Hepatocyte (in vitro differentiated cells): ENCODE measurements around the gene PNCK. TPM values are rescaled to one million over a fixed set of nuclear protein-coding genes. Genes with fewer than 3 reads are reported as not detected.
A peak's percentile ranks its signal among the peaks of the same experiment; 100 is the strongest.

Experiments
- DNase-seq: peaks from one replicate; pipeline ENCODE4 v3.0.0-alpha.2; 2016; ENCODE audit warnings: low spot score
- H2AFZ ChIP-seq: fragments of 200-600 bp; sonication (generic); 2 replicates; pipeline ENCODE4 v1.6.0; 2016; ENCODE audit warnings: antibody characterized with exemption, mild to moderate bottlenecking
- H3K27ac ChIP-seq: fragments of 200-600 bp; sonication (generic); 2 replicates; pipeline ENCODE4 v1.5.1; 2016; ENCODE audit warnings: mild to moderate bottlenecking
- H3K27me3 ChIP-seq: fragments of 200-600 bp; sonication (generic); 2 replicates; pipeline ENCODE4 v1.6.1; 2016
- H3K36me3 ChIP-seq: fragments of 200-600 bp; sonication (generic); replicated peaks from 2 replicates; pipeline ENCODE4 v1.5.1; 2016; ENCODE audit warnings: low read depth; ENCODE audit not compliant: insufficient read depth
- H3K4me1 ChIP-seq: fragments of 200-600 bp; sonication (generic); 2 replicates; pipeline ENCODE4 v1.5.1; 2016; ENCODE audit warnings: mild to moderate bottlenecking, moderate library complexity; ENCODE audit not compliant: insufficient read depth
- H3K4me2 ChIP-seq: fragments of 200-600 bp; sonication (generic); 2 replicates; pipeline ENCODE4 v1.6.0; 2016
- H3K4me3 ChIP-seq: fragments of 200-600 bp; sonication (generic); 2 replicates; pipeline ENCODE4 v1.5.1; 2016; ENCODE audit warnings: mild to moderate bottlenecking
- H3K79me2 ChIP-seq: fragments of 200-600 bp; sonication (generic); 2 replicates; pipeline ENCODE4 v1.6.0; 2017; ENCODE audit warnings: mild to moderate bottlenecking
- H3K9me2 ChIP-seq: fragments of 200-600 bp; sonication (generic); replicated peaks from 2 replicates; pipeline ENCODE4 v1.6.0; 2017; ENCODE audit warnings: mild to moderate bottlenecking; ENCODE audit not compliant: insufficient read depth
- H3K9me3 ChIP-seq: fragments of 200-600 bp; sonication (generic); 2 replicates; pipeline ENCODE4 v1.5.1; 2016; ENCODE audit warnings: low read depth, mild to moderate bottlenecking
- H4K20me1 ChIP-seq: fragments of 200-600 bp; sonication (generic); 2 replicates; pipeline ENCODE4 v1.6.0; 2016; ENCODE audit warnings: mild to moderate bottlenecking; ENCODE audit not compliant: insufficient read depth, poor library complexity, severe bottlenecking
- CTCF ChIP-seq: fragments of 200-600 bp; sonication (generic); IDR thresholded peaks from 2 replicates; pipeline ENCODE4 v1.5.1; 2016; ENCODE audit warnings: antibody characterized with exemption, mild to moderate bottlenecking; ENCODE audit not compliant: poor library complexity
- EZH2 ChIP-seq: fragments of 200-600 bp; sonication (generic); IDR thresholded peaks from 2 replicates; pipeline ENCODE4 v1.6.1; 2016; ENCODE audit warnings: antibody characterized with exemption, mild to moderate bottlenecking, borderline replicate concordance
- EZH2phosphoT487 ChIP-seq: fragments of 200-600 bp; sonication (generic); IDR thresholded peaks from one replicate; pipeline ENCODE4 v1.6.1; 2018; ENCODE audit warnings: antibody characterized with exemption, mild to moderate bottlenecking, low read depth, moderate library complexity; ENCODE audit not compliant: unreplicated experiment, severe bottlenecking
- WGBS: methylation state at CpG from one replicate; pipeline ENCODE4 v1.1.6; 2016; ENCODE audit warnings: low lambda C conversion rate; ENCODE audit errors: missing lambda C conversion rate; 5-methylcytosine and 5-hydroxymethylcytosine counted together
- polyA plus RNA-seq: library from polyadenylated mRNA; unstranded; fragments of >200 nt; fragmentation: Nextera tagmentation; extraction: Ambion mirVana; gene quantifications from 2 replicates; pipeline ENCODE4 v1.2.1, GENCODE V29; 2016
- total RNA-seq: library from RNA; depleted of rRNA; stranded (reverse); fragments of >200 nt; gene quantifications from 2 replicates; pipeline ENCODE4 v1.2.3, GENCODE V29; 2014

The PNCK gene
- total and polyA plus RNA-seq, 2 experiments from 2014 or later: 0.28 to 2.2 TPM

- Histone ChIP-seq H2AFZ (no peak within 1 kb of the TSS), H3K27me3 (peaks cover 8% of the 10 kb centered on the region), H3K36me3 (no peaks in the 10 kb centered on the region), H3K9me3 (no peaks in the 10 kb centered on the region), H3K4me2 (peak within 1 kb of the TSS; percentile 74), H3K4me1 (no peaks in the 10 kb centered on the region), H4K20me1 (no peaks in the 10 kb centered on the region), H3K9me2 (no peaks in the 10 kb centered on the region), H3K27ac (no peak within 1 kb of the TSS), H3K4me3 (no peak within 1 kb of the TSS), H3K79me2 (no peaks in the 10 kb centered on the region)
- TF ChIP-seq EZH2: no peak
- no peak for TF ChIP-seq CTCF
- TF ChIP-seq EZH2phosphoT487: no peak
- peak; percentile 72 for DNase-seq
- WGBS: 63% methylated on average over 26 of the region's 53 CpGs
Measured at GRCh38 chrX:153646620-153647373, 26.8 kb downstream of the PNCK start, which contains the start of gene DUSP9. TSS of gene DUSP9 (plus strand) at chrX:153647203. CDS start at chrX:153647954, 751 bp downstream.

GRCh38 chrX:153645921-153646488 is 27.6 kb downstream of the PNCK start:
- TF ChIP-seq EZH2phosphoT487 (no peak), CTCF (no peak), EZH2 (no peak)
- Histone ChIP-seq H3K79me2 (no peaks in the 10 kb centered on the region), H4K20me1 (no peaks in the 10 kb centered on the region), H3K27ac (no peak overlapping the region), H3K4me2 (no peak overlapping the region), H3K4me1 (no peaks in the 10 kb centered on the region), H2AFZ (no peak overlapping the region), H3K36me3 (no peaks in the 10 kb centered on the region), H3K9me3 (no peaks in the 10 kb centered on the region), H3K9me2 (no peaks in the 10 kb centered on the region), H3K4me3 (no peak overlapping the region), H3K27me3 (peaks cover 8% of the 10 kb centered on the region)
- DNase-seq: no peak
- 61% methylated on average over 10 of the region's 10 CpGs for WGBS

GRCh38 chrX:153645151-153645550 is 28.5 kb downstream of the PNCK start:
- WGBS: 66% methylated on average over 6 of the region's 6 CpGs
- H3K27me3 ChIP-seq: peaks cover 8% of the 10 kb centered on the region

GRCh38 chrX:153644356-153645125 is 29.1 kb downstream of the PNCK start:
- H3K79me2 ChIP-seq: no peaks in the 10 kb centered on the region
- DNase-seq: no peak
- H2AFZ ChIP-seq: no peak overlapping the region
- H3K9me3 ChIP-seq: no peaks in the 10 kb centered on the region
- no peaks in the 10 kb centered on the region for H3K4me1 ChIP-seq
- H3K4me3 ChIP-seq: no peak overlapping the region
- H3K4me2 ChIP-seq: peak overlapping the region; percentile 67
- H3K36me3 ChIP-seq: no peaks in the 10 kb centered on the region
- no peaks in the 10 kb centered on the region for H3K9me2 ChIP-seq
- H3K27ac ChIP-seq: no peak overlapping the region
- H4K20me1 ChIP-seq: no peaks in the 10 kb centered on the region
- peaks cover 8% of the 10 kb centered on the region for H3K27me3 ChIP-seq
- 50% methylated on average over 19 of the region's 46 CpGs for WGBS
- TF ChIP-seq EZH2phosphoT487 (no peak), CTCF (peak; percentile 1), EZH2 (no peak)

More at GRCh38 chrX:153645151-153645550, 28.5 kb downstream of the PNCK start:
- Histone ChIP-seq H3K79me2 (no peaks in the 10 kb centered on the region), H3K9me2 (no peaks in the 10 kb centered on the region), H3K4me1 (no peaks in the 10 kb centered on the region), H4K20me1 (no peaks in the 10 kb centered on the region), H3K27ac (no peak overlapping the region), H3K36me3 (no peaks in the 10 kb centered on the region), H3K9me3 (no peaks in the 10 kb centered on the region), H2AFZ (no peak overlapping the region), H3K4me2 (peak overlapping the region; percentile 67), H3K4me3 (no peak overlapping the region)
- TF ChIP-seq EZH2: no peak
- DNase-seq: no peak
